GM19324 (cell line): ENCODE results near the gene OAF.
A peak's percentile ranks its signal among the peaks of the same experiment; 100 is the strongest.
"Not testable (repeated sequence)": the region's sequence is repeated elsewhere in the genome, so short reads cannot be mapped to it uniquely, and the experiment has no call there.

Experiments
- ATAC-seq: cut with Tn5 transposase; IDR thresholded peaks from one replicate; pipeline ENCODE4 v1.9.1; 2021; ENCODE audit warnings: mild to moderate bottlenecking, moderate library complexity; ENCODE audit not compliant: unreplicated experiment, low FRiP score

The OAF gene

GRCh38 chr11:120236169-120237107, 25.6 kb downstream of the OAF start:
- no peak for ATAC-seq

- ATAC-seq, result no peak
These were observed 28.3 kb downstream of the OAF start for GRCh38 chr11:120238968-120239620.

GRCh38 chr11:120239713-120240640, 29.1 kb downstream of the OAF start, which contains the start of gene POU2F3:
POU2F3 (plus strand) TSS chr11:120240140; CDS start chr11:120240344, 204 bp downstream.
- no peak for ATAC-seq

- no peak for ATAC-seq
These were observed 30.0 kb downstream of the OAF start for GRCh38 chr11:120240866-120241265.

- no peak for ATAC-seq
These were observed 30.4 kb downstream of the OAF start for GRCh38 chr11:120241277-120241676.

- no peak for ATAC-seq
These were observed 32.4 kb downstream of the OAF start for GRCh38 chr11:120243221-120243620.

GRCh38 chr11:120244476-120245365, 33.9 kb downstream of the OAF start:
- ATAC-seq, result no peak

GRCh38 chr11:120245434-120245833, 34.6 kb downstream of the OAF start:
- no peak for ATAC-seq

GRCh38 chr11:120248551-120249278, 37.9 kb downstream of the OAF start:
- ATAC-seq, result no peak

- no peak for ATAC-seq
These were observed 38.7 kb downstream of the OAF start for GRCh38 chr11:120249279-120250262.

- not testable (repeated sequence) for ATAC-seq
These were observed 42.5 kb downstream of the OAF start for GRCh38 chr11:120253377-120253776.

- ATAC-seq, result peak; percentile 54
These were observed 44.1 kb downstream of the OAF start for GRCh38 chr11:120254788-120255518.

GRCh38 chr11:120255519-120255866, 44.7 kb downstream of the OAF start:
- ATAC-seq, result no peak

- no peak for ATAC-seq
These were observed 45.3 kb downstream of the OAF start for GRCh38 chr11:120256178-120256577.

- ATAC-seq, result no peak
These were observed 45.9 kb downstream of the OAF start for GRCh38 chr11:120256779-120257178.

GRCh38 chr11:120257346-120257745, 46.5 kb downstream of the OAF start:
- no peak for ATAC-seq

- ATAC-seq, result no peak
These were observed 47.8 kb downstream of the OAF start for GRCh38 chr11:120258661-120259060.
